Bronchial epithelial cell (primary cell): ENCODE results near the gene P4HA1. TPM values are rescaled to one million over a fixed set of nuclear protein-coding genes. Genes with fewer than 3 reads are reported as not detected.

Source experiments
- DNase-seq: peaks from one replicate; pipeline ENCODE4 v3.0.0-alpha.2; 2010; ENCODE audit warnings: low read depth
- FAIRE-seq: peaks from 2 replicates; lab custom pipeline; 2011; peaks lifted over from hg19 to GRCh38; lab: Jason Lieb, UNC
- H3K27me3 ChIP-seq: 2 replicates; pipeline ENCODE4 v1.5.1; 2011; ENCODE audit warnings: low read length; ENCODE audit not compliant: control insufficient read depth, insufficient read depth
- H3K36me3 ChIP-seq: 2 replicates; pipeline ENCODE4 v1.5.1; 2011; ENCODE audit warnings: low read length; ENCODE audit not compliant: control insufficient read depth, insufficient read depth
- H3K4me3 ChIP-seq: 2 replicates; pipeline ENCODE4 v1.5.1; 2011; ENCODE audit warnings: mild to moderate bottlenecking, low read depth, low read length, control low read depth
- total RNA-seq: library from RNA; depleted of rRNA; stranded (reverse); fragments of >200 nt; gene quantifications from 2 replicates; pipeline ENCODE4 v1.2.1, GENCODE V29; 2014
- TF ChIP-seq, protein P1 (sequence below): IDR thresholded peaks from 2 replicates; pipeline ENCODE4 v1.5.1; 2011; ENCODE audit warnings: mild to moderate bottlenecking, moderate library complexity, low read length, control low read depth, inconsistent platforms; ENCODE audit not compliant: insufficient read depth, severe bottlenecking

P4HA1 gene
- total RNA-seq, 1 donor from 2014 or later: 173 TPM

DNA sequence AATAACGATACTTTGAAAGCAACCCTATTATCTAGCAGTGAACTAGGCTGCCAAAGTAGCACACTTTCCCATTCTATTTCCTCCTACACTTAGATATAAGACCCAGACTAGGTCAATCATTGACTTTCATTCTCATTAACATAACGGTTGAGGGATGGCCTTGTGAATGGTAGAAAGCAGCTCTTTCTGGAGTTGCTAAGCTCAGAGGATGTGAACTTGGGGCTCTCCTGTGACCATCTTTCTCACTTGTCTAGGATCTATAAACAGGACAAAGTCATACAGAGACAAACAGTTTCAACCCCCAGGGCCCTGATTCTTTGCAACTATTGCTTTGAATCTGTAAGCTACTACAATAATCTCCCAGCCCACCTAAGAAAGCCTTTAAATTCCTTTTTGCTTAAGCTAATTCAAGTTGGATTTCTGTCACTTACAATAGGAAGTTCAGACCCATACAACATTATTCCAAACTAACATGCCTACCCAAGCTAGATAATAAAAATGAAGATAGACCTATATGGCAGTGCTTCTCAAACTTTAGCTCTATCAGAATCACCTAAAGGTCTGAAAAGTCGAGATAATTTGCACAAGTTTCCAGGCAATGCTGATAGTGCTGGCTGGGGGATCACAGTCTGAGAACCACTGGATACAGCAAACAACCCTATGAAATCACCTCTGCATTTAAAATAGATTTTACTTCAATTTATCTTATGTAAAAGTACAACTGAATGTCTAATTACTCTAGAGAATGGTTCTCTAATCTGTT, 16.7 kb downstream of the P4HA1 start:
- FAIRE-seq: no peak
- TF ChIP-seq, protein P1, sequence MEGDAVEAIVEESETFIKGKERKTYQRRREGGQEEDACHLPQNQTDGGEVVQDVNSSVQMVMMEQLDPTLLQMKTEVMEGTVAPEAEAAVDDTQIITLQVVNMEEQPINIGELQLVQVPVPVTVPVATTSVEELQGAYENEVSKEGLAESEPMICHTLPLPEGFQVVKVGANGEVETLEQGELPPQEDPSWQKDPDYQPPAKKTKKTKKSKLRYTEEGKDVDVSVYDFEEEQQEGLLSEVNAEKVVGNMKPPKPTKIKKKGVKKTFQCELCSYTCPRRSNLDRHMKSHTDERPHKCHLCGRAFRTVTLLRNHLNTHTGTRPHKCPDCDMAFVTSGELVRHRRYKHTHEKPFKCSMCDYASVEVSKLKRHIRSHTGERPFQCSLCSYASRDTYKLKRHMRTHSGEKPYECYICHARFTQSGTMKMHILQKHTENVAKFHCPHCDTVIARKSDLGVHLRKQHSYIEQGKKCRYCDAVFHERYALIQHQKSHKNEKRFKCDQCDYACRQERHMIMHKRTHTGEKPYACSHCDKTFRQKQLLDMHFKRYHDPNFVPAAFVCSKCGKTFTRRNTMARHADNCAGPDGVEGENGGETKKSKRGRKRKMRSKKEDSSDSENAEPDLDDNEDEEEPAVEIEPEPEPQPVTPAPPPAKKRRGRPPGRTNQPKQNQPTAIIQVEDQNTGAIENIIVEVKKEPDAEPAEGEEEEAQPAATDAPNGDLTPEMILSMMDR: no peak
- peaks cover 4% of the 10 kb centered on the region for H3K36me3 ChIP-seq

DNA sequence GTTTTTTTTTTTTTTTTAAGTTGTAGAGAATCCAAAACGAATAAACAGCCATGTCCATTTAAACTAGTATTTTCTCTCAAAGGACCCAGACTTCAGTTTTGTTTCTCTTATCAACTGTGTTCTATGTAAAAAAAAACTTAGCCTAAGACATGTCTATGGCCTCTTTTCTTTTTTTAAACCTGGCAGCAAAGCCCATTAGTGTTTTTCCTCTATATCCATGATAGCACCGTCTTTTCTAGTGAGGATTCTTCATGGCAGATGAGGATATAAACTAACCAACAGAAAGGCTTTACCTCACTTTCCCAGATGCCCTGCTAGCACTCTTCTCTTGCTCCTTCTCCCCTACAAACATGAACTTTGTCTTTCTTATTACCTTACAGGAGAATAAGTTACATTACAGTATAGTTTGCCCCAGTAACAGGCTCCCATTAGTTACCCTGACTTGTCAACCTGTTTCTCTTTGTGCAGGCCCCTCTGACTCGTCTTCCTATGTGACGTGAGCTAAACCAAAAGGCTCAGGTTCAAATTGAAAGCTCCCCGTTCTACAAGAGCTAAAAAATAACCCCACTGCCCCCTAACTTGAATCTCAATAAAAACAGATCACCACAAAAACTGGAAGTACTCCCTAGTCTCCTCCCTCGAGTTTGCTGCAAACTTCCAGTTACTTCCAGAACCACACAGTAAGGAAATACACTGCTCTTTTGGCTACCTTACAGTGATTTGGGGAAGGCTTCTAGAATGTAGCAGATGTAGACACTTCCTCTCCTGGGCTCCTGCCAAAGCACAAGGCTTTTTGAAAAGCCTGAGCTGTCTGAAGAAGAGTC, 20.1 kb downstream of the P4HA1 start:
- no peak for FAIRE-seq
- Histone ChIP-seq H3K4me3 (no peak overlapping the region), H3K36me3 (peaks cover 4% of the 10 kb centered on the region), H3K27me3 (no peaks in the 10 kb centered on the region)
- TF ChIP-seq, protein P1: no peak
- no peak for DNase-seq

More for the DNA sequence above, 16.7 kb downstream of the P4HA1 start:
- Histone ChIP-seq H3K4me3 (no peak overlapping the region), H3K27me3 (no peaks in the 10 kb centered on the region)
- no peak for DNase-seq

DNA sequence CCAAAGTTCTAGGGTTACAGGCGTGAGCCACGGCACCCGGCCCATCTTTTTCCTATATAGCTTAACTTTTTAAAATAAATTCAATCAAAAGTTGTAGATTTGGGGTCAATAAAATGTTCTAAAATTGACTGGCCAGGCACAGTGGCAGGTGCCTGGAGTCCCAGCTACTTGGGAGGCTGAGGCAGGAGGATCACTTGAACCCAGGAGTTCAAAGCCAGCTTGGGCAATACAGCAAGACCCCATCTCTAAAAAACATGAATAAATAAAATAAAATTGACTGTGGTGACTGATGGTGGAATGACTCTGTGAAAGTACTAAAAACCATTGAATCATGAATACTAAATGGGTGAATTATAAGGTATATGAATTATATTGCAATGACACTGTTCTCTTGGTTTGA, 20.8 kb downstream of the P4HA1 start:
- TF ChIP-seq, protein P1: no peak
- FAIRE-seq (no peak), DNase-seq (no peak)
- peaks cover 4% of the 10 kb centered on the region for H3K36me3 ChIP-seq
- no peaks in the 10 kb centered on the region for H3K27me3 ChIP-seq
- no peak overlapping the region for H3K4me3 ChIP-seq

DNA sequence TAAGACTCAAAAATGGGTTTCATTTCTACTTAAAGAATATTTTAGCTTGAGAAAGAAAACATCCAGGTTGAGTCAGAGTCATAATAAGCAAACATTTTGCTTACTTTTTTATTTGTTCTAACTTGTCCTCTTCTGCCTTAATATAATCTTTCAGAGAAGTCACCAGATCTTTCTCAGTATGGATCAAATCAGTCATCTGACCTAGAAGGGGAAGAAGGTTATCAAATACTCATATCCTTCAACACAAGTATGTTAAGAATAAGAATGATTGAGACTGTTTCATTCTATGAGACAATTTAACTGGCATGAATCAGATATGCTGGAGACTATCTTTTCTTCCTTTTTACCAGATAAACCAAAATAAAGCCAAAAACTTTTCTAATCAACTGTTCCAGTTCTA, 23.0 kb downstream of the P4HA1 start:
- DNase-seq: peak; percentile 60
- TF ChIP-seq, protein P1: no peak
- Histone ChIP-seq H3K36me3 (peaks cover 3% of the 10 kb centered on the region), H3K4me3 (no peak overlapping the region), H3K27me3 (no peaks in the 10 kb centered on the region)
- no peak for FAIRE-seq

DNA sequence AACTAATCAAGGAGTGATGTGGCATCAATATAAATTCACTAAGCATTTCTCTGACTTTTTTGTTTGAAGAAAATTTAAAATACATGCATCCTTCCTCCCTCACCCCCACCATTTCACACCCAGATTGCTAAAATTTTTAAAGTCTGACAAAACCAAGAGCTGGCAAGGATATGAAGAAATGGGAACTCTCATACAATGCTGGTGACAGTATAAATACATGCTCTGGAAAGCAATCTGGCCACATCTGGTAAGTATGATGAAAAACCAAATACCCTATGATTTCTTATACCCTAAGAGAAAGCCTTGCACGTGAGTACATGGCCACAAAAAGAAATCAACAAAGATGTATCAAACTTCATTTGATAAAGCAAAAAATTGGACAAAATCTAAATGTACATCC, 31.2 kb downstream of the P4HA1 start:
- FAIRE-seq (no peak), DNase-seq (no peak)
- Histone ChIP-seq H3K36me3 (peaks cover 3% of the 10 kb centered on the region), H3K4me3 (no peak overlapping the region), H3K27me3 (no peaks in the 10 kb centered on the region)
- TF ChIP-seq, protein P1: no peak
